K562 (cell line): ENCODE data around the gene C13orf46. TPM values are rescaled to one million over a fixed set of nuclear protein-coding genes. Genes with fewer than 3 reads are reported as not detected.
A peak's percentile ranks its signal among the peaks of the same experiment; 100 is the strongest.

Experiments used
- RUNX1 ChIP-seq: sonication (generic); IDR thresholded peaks from 2 replicates; pipeline ENCODE4 v1.6.1; 2016; ENCODE audit warnings: antibody characterized with exemption, low read depth
- polyA plus RNA-seq, 8 experiments: library from polyadenylated mRNA; depleted of rRNA in 4 of 8; stranded (reverse) in 5 of 8; unstranded in 3 of 8; fragments of >200 nt; fragmentation: Nextera tagmentation in 2 of 8; fragmentation: Illumina TruSeq in 1 of 8; extraction: Ambion mirVana in 2 of 8; extraction: Trizol in 1 of 8; gene quantifications; 2 replicates each; pipeline versions ENCODE4 v1.2.1 to v1.2.3, GENCODE V29; 2011 to 2014; ENCODE audit warnings: inconsistent platforms in 1 of 8, missing spikeins in 1 of 8
- total RNA-seq, 7 experiments: library from RNA; depleted of rRNA in 6 of 7; stranded (reverse); fragments of >200 nt in 6 of 7; fragmentation: Illumina TruSeq in 2 of 7; extraction: Trizol in 2 of 7; gene quantifications; 2 replicates each; pipeline versions ENCODE4 v1.2.1 to v1.2.3, GENCODE V29; 2011 to 2021; ENCODE audit warnings: low replicate concordance in 1 of 7
- TF ChIP-seq, protein P1 (sequence below): fragments of 450-650 bp; IDR thresholded peaks from 2 replicates; pipeline ENCODE4 v1.6.1; 2016; ENCODE audit warnings: mild to moderate bottlenecking, moderate library complexity

Gene C13orf46
- total and polyA plus RNA-seq, 9 of the 15 experiments (the other 6 are each of a cell fraction or from before 2014, with no cell fraction given), result 0.04 to 0.24 (median 0.05) TPM; not detected in 4

DNA sequence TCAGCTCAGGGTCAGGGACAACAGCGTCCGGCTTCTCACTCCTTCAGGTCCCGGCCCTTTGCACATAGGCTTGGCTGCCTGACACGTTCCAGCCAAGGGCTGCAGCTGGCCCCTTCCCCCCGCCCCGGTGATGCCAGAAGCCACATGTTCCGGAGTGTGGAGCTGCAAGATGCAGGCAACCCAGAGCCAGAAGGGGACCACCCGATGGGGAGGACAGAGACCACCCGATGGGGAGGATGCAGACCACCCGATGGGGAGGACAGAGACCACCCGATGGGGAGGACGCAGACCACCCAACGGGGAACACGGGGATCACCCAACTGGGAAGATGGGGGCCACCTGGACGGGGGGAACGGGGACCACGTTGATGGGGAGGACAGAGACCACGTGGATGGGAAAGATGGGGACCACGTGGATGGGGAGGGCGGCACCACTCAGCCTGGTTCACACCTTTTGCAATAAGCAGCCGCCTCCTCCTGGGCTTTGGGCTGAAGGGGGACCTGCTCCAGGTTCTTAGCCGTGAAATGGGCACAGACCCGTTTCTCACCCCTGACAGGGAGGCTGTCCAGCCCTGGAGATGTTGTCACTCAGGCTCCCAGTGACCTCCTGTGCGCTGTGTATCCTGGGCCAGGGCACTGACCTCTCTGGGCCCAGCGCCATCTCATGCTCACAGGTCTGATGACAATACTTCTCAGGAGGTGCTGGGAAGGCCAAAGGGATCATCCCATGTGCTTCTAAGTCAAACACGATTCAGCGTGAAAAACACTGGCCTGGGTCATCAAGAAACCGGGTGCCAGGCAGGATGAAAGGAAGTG is 34.5 kb downstream of the C13orf46 start (continued):
- TF ChIP-seq, protein P1, sequence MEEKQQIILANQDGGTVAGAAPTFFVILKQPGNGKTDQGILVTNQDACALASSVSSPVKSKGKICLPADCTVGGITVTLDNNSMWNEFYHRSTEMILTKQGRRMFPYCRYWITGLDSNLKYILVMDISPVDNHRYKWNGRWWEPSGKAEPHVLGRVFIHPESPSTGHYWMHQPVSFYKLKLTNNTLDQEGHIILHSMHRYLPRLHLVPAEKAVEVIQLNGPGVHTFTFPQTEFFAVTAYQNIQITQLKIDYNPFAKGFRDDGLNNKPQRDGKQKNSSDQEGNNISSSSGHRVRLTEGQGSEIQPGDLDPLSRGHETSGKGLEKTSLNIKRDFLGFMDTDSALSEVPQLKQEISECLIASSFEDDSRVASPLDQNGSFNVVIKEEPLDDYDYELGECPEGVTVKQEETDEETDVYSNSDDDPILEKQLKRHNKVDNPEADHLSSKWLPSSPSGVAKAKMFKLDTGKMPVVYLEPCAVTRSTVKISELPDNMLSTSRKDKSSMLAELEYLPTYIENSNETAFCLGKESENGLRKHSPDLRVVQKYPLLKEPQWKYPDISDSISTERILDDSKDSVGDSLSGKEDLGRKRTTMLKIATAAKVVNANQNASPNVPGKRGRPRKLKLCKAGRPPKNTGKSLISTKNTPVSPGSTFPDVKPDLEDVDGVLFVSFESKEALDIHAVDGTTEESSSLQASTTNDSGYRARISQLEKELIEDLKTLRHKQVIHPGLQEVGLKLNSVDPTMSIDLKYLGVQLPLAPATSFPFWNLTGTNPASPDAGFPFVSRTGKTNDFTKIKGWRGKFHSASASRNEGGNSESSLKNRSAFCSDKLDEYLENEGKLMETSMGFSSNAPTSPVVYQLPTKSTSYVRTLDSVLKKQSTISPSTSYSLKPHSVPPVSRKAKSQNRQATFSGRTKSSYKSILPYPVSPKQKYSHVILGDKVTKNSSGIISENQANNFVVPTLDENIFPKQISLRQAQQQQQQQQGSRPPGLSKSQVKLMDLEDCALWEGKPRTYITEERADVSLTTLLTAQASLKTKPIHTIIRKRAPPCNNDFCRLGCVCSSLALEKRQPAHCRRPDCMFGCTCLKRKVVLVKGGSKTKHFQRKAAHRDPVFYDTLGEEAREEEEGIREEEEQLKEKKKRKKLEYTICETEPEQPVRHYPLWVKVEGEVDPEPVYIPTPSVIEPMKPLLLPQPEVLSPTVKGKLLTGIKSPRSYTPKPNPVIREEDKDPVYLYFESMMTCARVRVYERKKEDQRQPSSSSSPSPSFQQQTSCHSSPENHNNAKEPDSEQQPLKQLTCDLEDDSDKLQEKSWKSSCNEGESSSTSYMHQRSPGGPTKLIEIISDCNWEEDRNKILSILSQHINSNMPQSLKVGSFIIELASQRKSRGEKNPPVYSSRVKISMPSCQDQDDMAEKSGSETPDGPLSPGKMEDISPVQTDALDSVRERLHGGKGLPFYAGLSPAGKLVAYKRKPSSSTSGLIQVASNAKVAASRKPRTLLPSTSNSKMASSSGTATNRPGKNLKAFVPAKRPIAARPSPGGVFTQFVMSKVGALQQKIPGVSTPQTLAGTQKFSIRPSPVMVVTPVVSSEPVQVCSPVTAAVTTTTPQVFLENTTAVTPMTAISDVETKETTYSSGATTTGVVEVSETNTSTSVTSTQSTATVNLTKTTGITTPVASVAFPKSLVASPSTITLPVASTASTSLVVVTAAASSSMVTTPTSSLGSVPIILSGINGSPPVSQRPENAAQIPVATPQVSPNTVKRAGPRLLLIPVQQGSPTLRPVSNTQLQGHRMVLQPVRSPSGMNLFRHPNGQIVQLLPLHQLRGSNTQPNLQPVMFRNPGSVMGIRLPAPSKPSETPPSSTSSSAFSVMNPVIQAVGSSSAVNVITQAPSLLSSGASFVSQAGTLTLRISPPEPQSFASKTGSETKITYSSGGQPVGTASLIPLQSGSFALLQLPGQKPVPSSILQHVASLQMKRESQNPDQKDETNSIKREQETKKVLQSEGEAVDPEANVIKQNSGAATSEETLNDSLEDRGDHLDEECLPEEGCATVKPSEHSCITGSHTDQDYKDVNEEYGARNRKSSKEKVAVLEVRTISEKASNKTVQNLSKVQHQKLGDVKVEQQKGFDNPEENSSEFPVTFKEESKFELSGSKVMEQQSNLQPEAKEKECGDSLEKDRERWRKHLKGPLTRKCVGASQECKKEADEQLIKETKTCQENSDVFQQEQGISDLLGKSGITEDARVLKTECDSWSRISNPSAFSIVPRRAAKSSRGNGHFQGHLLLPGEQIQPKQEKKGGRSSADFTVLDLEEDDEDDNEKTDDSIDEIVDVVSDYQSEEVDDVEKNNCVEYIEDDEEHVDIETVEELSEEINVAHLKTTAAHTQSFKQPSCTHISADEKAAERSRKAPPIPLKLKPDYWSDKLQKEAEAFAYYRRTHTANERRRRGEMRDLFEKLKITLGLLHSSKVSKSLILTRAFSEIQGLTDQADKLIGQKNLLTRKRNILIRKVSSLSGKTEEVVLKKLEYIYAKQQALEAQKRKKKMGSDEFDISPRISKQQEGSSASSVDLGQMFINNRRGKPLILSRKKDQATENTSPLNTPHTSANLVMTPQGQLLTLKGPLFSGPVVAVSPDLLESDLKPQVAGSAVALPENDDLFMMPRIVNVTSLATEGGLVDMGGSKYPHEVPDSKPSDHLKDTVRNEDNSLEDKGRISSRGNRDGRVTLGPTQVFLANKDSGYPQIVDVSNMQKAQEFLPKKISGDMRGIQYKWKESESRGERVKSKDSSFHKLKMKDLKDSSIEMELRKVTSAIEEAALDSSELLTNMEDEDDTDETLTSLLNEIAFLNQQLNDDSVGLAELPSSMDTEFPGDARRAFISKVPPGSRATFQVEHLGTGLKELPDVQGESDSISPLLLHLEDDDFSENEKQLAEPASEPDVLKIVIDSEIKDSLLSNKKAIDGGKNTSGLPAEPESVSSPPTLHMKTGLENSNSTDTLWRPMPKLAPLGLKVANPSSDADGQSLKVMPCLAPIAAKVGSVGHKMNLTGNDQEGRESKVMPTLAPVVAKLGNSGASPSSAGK, result peak; percentile 37; the same call in 1 of the 2 replicates
- TF ChIP-seq RUNX1, result no peak
